Endothelial cell of umbilical vein (primary cell): ENCODE results near the gene TNIP1. TPM values are rescaled to one million over a fixed set of nuclear protein-coding genes. Genes with fewer than 3 reads are reported as not detected.

ENCODE experiments used
- BruUV-seq: library from RNA; stranded (reverse); fragments of 400-500 nt; replicated peaks from 2 replicates; lab custom pipeline; 2021; lab: Mats Ljungman, UMichigan
- CTCF ChIA-PET: fragments of 300-600, 350-600 bp; sonication (Branson Sonifier 250); formaldehyde crosslinking; loops from one replicate; lab custom pipeline; 2021; ENCODE audit warnings: antibody characterized with exemption, inconsistent platforms; lab: Charles Lee
- POLR2A ChIA-PET: fragments of 300-600, 350-600 bp; sonication (Branson Sonifier 250); formaldehyde crosslinking; loops from one replicate; lab custom pipeline; 2021; ENCODE audit warnings: antibody characterized with exemption, inconsistent platforms; lab: Charles Lee
- DNase-seq: peaks from one replicate; pipeline ENCODE4 v3.0.0-alpha.2; 2011; ENCODE audit warnings: low read depth, low spot score
- FAIRE-seq: peaks from 2 replicates; lab custom pipeline; 2011; peaks lifted over from hg19 to GRCh38; lab: Jason Lieb, UNC
- H2AFZ ChIP-seq: 2 replicates; pipeline ENCODE4 v1.6.0; 2012; ENCODE audit warnings: low read depth, low read length, control low read depth, inconsistent platforms
- H3K27ac ChIP-seq: 2 replicates; pipeline ENCODE4 v1.5.1; 2011; ENCODE audit warnings: low read depth, mild to moderate bottlenecking, control low read depth, low read length, moderate library complexity; ENCODE audit not compliant: insufficient read depth
- H3K27me3 ChIP-seq, 2 experiments: 2 replicates each; pipeline versions ENCODE4 v1.6.0 to v1.6.1; 2011; ENCODE audit warnings: low read length in 2 of 2, mixed read lengths in 1 of 2; ENCODE audit not compliant: control insufficient read depth in 2 of 2, insufficient read depth in 2 of 2
- H3K36me3 ChIP-seq, 2 experiments: 2 replicates in 1 of 2; 3 replicates in 1 of 2; pipeline ENCODE4 v1.5.1; 2011; ENCODE audit warnings: low read length in 2 of 2, mild to moderate bottlenecking in 1 of 2, moderate library complexity in 1 of 2; ENCODE audit not compliant: control insufficient read depth in 2 of 2, insufficient read depth in 2 of 2; ENCODE audit errors: extremely low read depth in 1 of 2
- H3K4me1 ChIP-seq: 3 replicates; pipeline ENCODE4 v1.5.1; 2011; ENCODE audit warnings: mild to moderate bottlenecking, low read length; ENCODE audit not compliant: control insufficient read depth, insufficient read depth; ENCODE audit errors: extremely low read depth
- H3K4me2 ChIP-seq: 2 replicates; pipeline ENCODE4 v1.6.1; 2011; ENCODE audit warnings: low read length, control low read depth, mixed read lengths; ENCODE audit not compliant: insufficient read depth
- H3K4me3 ChIP-seq, 3 experiments: fragments of 200-600 bp in 1 of 3; sonication (generic), shearing (Covaris generic) in 1 of 3; replicated peaks in 1 of 3; 2 replicates each; pipeline ENCODE4 v1.5.1; 2011 to 2016; ENCODE audit warnings: control low read depth in 3 of 3, low read length in 3 of 3, mild to moderate bottlenecking in 2 of 3, inconsistent platforms in 1 of 3, low read depth in 1 of 3, moderate library complexity in 1 of 3; ENCODE audit not compliant: insufficient read depth in 1 of 3
- H3K79me2 ChIP-seq: 2 replicates; pipeline ENCODE4 v1.6.0; 2012; ENCODE audit warnings: low read length, inconsistent platforms; ENCODE audit not compliant: control insufficient read depth, insufficient read depth
- H3K9ac ChIP-seq: replicated peaks from 2 replicates; pipeline ENCODE3; 2011; ENCODE audit warnings: low read length, control low read depth; ENCODE audit not compliant: insufficient read depth; ENCODE audit errors: extremely low read depth
- H3K9me1 ChIP-seq: replicated peaks from 3 replicates; pipeline ENCODE4 v1.6.0; 2011; ENCODE audit warnings: mild to moderate bottlenecking, low read length; ENCODE audit not compliant: control insufficient read depth, insufficient read depth; ENCODE audit errors: extremely low read depth
- H3K9me3 ChIP-seq: replicated peaks from 2 replicates; pipeline ENCODE4 v1.5.1; 2012; ENCODE audit warnings: low read length, inconsistent platforms; ENCODE audit not compliant: control insufficient read depth, insufficient read depth
- H4K20me1 ChIP-seq: replicated peaks from 2 replicates; pipeline ENCODE3; 2011; ENCODE audit warnings: mild to moderate bottlenecking, low read length; ENCODE audit not compliant: control insufficient read depth, insufficient read depth; ENCODE audit errors: extremely low read depth
- CTCF ChIP-seq, 2 donors: IDR thresholded peaks; 1 replicate in 1 of 2; 2 replicates in 1 of 2; pipeline ENCODE4 v1.5.1; 2011; ENCODE audit warnings: low read length in 2 of 2, mild to moderate bottlenecking in 2 of 2, moderate library complexity in 2 of 2, control low read depth in 1 of 2, inconsistent platforms in 1 of 2, low read depth in 1 of 2; ENCODE audit not compliant: insufficient read depth in 1 of 2; ENCODE audit errors: extremely low read depth in 1 of 2
- EZH2 ChIP-seq: IDR thresholded peaks from 2 replicates; pipeline ENCODE4 v1.6.1; 2012; ENCODE audit warnings: borderline replicate concordance, low read depth, mild to moderate bottlenecking, moderate library complexity, low read length, inconsistent platforms; ENCODE audit not compliant: severe bottlenecking
- FOS ChIP-seq: IDR thresholded peaks from 2 replicates; pipeline ENCODE4 v1.6.1; 2011; ENCODE audit warnings: mild to moderate bottlenecking, low read length, moderate library complexity, borderline replicate concordance; ENCODE audit not compliant: insufficient read depth
- GATA2 ChIP-seq: IDR thresholded peaks from 2 replicates; pipeline ENCODE4 v1.7.0; 2011; ENCODE audit warnings: low read depth, mild to moderate bottlenecking, moderate library complexity, mixed read lengths, low read length; ENCODE audit not compliant: insufficient read length, insufficient read depth
- JUN ChIP-seq: IDR thresholded peaks from 2 replicates; pipeline ENCODE4 v1.6.1; 2011; ENCODE audit warnings: borderline replicate concordance, low read depth; ENCODE audit not compliant: insufficient read length, insufficient read depth
- MYC ChIP-seq: IDR thresholded peaks from one replicate; pipeline ENCODE4 v1.6.1; 2011; ENCODE audit warnings: mild to moderate bottlenecking, low read depth, low read length
- POLR2A ChIP-seq: IDR thresholded peaks from 2 replicates; pipeline ENCODE4 v1.6.1; 2012; ENCODE audit warnings: low read depth, mild to moderate bottlenecking, control low read depth, low read length
- POLR2AphosphoS5 ChIP-seq: IDR thresholded peaks from 2 replicates; pipeline ENCODE4 v1.6.1; 2012; ENCODE audit warnings: low read depth, mild to moderate bottlenecking, control low read depth, low read length, moderate library complexity; ENCODE audit not compliant: insufficient read depth
- dilution Hi-C: fragments of 300-500 bp; cut with MboI; formaldehyde crosslinking; loops from one replicate; pipeline ENCODE4 v1.15.0; 2019; ENCODE audit warnings: low sequenced_read_pairs; ENCODE audit not compliant: extremely low pct_ligation_motif_present
- intact Hi-C: fragments of 100-400 bp; cut with micrococcal nuclease; formaldehyde crosslinking; loops from one replicate; pipeline ENCODE4 v1.10.0; 2022
- polyA plus RNA-seq, 4 experiments: library from polyadenylated mRNA; depleted of rRNA in 3 of 4; stranded (reverse) in 3 of 4; unstranded in 1 of 4; fragments of >200 nt; gene quantifications; 2 replicates each; pipeline versions ENCODE4 v1.2.1 to v1.2.3, GENCODE V29; 2011 to 2012; ENCODE audit warnings: missing spikeins in 1 of 4
- total RNA-seq: library from RNA; stranded (reverse); gene quantifications from 2 replicates; pipeline ENCODE4 v1.2.3, GENCODE V29; 2021
- TF ChIP-seq, protein P1 (sequence below): IDR thresholded peaks from 2 replicates; pipeline ENCODE4 v1.6.1; 2011; ENCODE audit not compliant: insufficient read depth, insufficient read length

Gene TNIP1
- total and polyA plus RNA-seq, 2 donors (not counting 3 experiments of a cell fraction or from before 2014, with no cell fraction given) = 43.0 to 96.8 TPM

DNA sequence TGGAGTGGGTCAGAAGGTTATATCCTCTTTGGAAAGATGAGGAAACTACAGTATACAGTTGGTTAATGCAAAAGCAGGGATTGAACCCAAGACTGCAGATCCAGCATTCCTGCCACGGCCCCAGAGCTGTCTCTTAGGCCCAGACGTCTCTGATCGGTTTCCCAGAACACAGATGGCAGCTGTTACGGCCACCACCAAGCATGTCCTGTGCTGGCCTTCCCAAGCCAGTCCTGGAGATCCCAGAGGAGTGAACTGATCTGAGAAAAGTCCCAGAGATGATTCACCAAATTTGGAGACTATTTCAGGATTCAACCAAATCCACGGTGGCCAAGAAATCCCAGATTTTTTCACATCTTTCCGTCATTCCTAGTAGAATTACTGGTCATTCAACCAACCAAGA, 20.1 kb downstream of the TNIP1 start:
- POLR2A ChIA-PET = interaction anchor here (0.6 kb wide), 1 partner anchor 10 kb away, joined by 3 read pairs; no protein-coding TSS in a partner anchor
- no peak overlapping the region for H2AFZ ChIP-seq
- H3K27ac ChIP-seq = no peak overlapping the region
- H3K9me3 ChIP-seq = no peaks in the 10 kb centered on the region
- H3K36me3 ChIP-seq = peaks cover 3 to 33% of the 10 kb centered on the region in 2 experiments
- H3K4me2 ChIP-seq = no peak overlapping the region
- dilution Hi-C loops = no loop called here
- H4K20me1 ChIP-seq = no peaks in the 10 kb centered on the region
- CTCF ChIA-PET = interaction anchor here (1.0 to 7.5 kb wide), 3 partner anchors 9 to 58 kb away, joined by 3 to 46 read pairs (median 45); no protein-coding TSS in a partner anchor
- no peaks in the 10 kb centered on the region for H3K27me3 ChIP-seq
- H3K4me3 ChIP-seq = no peak overlapping the region
- H3K9ac ChIP-seq = no peak overlapping the region
- no TSS peak for BruUV-seq
- H3K79me2 ChIP-seq = no peaks in the 10 kb centered on the region
- H3K9me1 ChIP-seq = no peaks in the 10 kb centered on the region
- no peak for FAIRE-seq
- no peak for DNase-seq
- TF ChIP-seq POLR2AphosphoS5 (no peak), CTCF (IDR thresholded peaks at IDR 0.05; ENCODE audit: extremely low read depth in 1 of 2, insufficient read depth in 1 of 2, low read depth in 1 of 2, low read length in 2 of 2) (no peak), FOS (no peak), MYC (no peak), POLR2A (no peak), EZH2 (no peak), JUN (no peak), GATA2 (no peak)
- TF ChIP-seq, protein P1, sequence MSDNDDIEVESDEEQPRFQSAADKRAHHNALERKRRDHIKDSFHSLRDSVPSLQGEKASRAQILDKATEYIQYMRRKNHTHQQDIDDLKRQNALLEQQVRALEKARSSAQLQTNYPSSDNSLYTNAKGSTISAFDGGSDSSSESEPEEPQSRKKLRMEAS = no peak
- intact Hi-C loops = no loop called here
- peaks cover 24% of the 10 kb centered on the region for H3K4me1 ChIP-seq
